ENCODE results near the gene GPR146.
A peak's percentile ranks its signal among the peaks of the same experiment; 100 is the strongest.

GPR146 gene

DNA sequence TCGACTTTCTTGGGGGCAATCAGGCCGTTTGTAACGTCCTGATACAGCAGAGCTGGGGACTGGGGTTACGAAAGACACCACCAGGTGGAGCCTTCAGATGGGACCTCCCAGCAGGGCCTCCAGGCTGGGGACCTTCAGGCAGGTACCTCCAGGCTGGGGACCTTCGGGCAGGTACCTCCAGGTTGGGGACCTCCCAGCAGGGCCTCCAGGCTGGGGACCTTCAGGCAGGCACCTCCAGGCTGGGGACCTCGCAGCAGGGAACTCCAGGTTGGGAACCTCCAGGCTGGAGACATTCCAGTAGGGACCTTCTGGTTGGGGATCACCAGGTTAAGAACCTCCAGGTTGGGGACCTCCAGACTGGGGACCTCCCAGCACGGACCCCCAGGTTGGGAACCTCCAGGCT lies 23.5 kb upstream of the GPR146 start:
- no peaks in the 10 kb centered on the region for H3K4me1 ChIP-seq
- H3K36me3 ChIP-seq = peaks cover 29% of the 10 kb centered on the region
- H3K27me3 ChIP-seq = no peaks in the 10 kb centered on the region
- peak; percentile 27 for TF ChIP-seq CTCF (IDR thresholded peaks at IDR 0.05; ENCODE audit: low read depth, low read length)
- no peak overlapping the region for H3K4me3 ChIP-seq (ENCODE audit: low read depth, low read length)
- no peaks in the 10 kb centered on the region for H3K9me3 ChIP-seq
- no peak for DNase-seq

- TF ChIP-seq CTCF (IDR thresholded peaks at IDR 0.05; ENCODE audit: low read depth, low read length) = no peak
- peak; percentile 44 for DNase-seq
- no peaks in the 10 kb centered on the region for H3K27me3 ChIP-seq
- H3K36me3 ChIP-seq = peaks cover 34% of the 10 kb centered on the region
- no peaks in the 10 kb centered on the region for H3K4me1 ChIP-seq
- no peak overlapping the region for H3K4me3 ChIP-seq (ENCODE audit: low read depth, low read length)
- no peaks in the 10 kb centered on the region for H3K9me3 ChIP-seq
Measured at GRCh38 chr7:1021366-1021765, 23.0 kb upstream of the GPR146 start.

- no peak for TF ChIP-seq CTCF (IDR thresholded peaks at IDR 0.05; ENCODE audit: low read depth, low read length)
- H3K36me3 ChIP-seq = peaks cover 38% of the 10 kb centered on the region
- H3K4me3 ChIP-seq (ENCODE audit: low read depth, low read length) = no peak overlapping the region
- H3K9me3 ChIP-seq = no peaks in the 10 kb centered on the region
- H3K27me3 ChIP-seq = no peaks in the 10 kb centered on the region
- DNase-seq = no peak
- no peaks in the 10 kb centered on the region; the same call in 1 of the 2 replicates for H3K4me1 ChIP-seq
Measured at GRCh38 chr7:1021931-1022330, 22.4 kb upstream of the GPR146 start.

DNA sequence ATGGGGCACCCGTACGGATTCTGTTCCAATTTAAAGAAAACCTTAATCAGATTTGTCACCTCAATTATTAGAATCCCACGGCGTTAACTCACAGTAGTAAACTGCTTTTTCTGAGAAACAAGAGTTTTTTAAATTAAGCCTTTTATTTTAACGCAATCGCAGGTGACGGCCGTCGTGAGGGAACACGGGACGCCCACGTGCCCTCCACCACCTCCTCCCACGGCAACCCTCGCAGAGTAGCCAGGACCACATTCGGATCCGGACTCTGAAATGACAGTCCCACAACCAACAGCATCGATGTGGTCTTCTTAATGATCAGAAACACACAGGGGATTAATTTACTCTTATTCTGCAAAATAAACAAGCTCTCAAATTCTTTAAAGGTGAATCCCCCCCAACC lies 22.0 kb upstream of the GPR146 start:
- H3K4me3 ChIP-seq (ENCODE audit: low read depth, low read length) = no peak overlapping the region
- no peaks in the 10 kb centered on the region for H3K27me3 ChIP-seq
- H3K9me3 ChIP-seq = no peaks in the 10 kb centered on the region
- no peak for TF ChIP-seq CTCF (IDR thresholded peaks at IDR 0.05; ENCODE audit: low read depth, low read length)
- DNase-seq = no peak
- no peaks in the 10 kb centered on the region; the same call in 1 of the 2 replicates for H3K4me1 ChIP-seq
- peaks cover 38% of the 10 kb centered on the region for H3K36me3 ChIP-seq

DNA sequence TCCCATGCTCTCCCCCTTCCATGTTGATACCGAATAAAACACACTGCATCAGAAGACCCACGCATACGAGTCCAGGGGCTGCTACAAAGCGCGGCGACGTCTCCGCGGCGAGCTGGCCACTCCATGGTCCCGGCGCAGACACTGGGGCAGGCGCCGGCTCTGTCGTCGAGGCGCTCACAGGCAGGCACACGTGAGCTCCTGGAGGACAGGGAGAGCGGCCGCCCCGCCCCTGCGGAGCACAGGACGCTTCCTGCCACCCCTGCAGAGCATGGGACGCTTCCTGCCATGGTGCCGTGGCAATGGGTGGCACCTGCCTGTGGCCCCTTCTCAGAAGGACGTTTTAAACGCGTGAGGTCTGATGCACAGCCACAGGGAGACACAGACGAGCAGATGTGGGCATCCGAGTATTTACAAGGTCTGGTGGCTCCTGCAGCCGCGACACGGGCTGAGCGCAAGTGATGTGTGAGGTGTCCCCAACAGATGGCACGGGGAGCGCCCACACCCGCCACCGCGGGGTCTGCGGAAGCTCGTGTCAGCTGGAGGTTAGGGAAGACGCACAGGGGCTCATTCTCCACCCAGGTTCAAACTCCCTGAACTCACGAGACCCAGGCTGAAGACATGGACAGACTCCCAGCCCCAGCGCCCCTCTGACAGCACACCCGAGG lies 21.4 kb upstream of the GPR146 start:
- no peak for TF ChIP-seq CTCF (IDR thresholded peaks at IDR 0.05; ENCODE audit: low read depth, low read length)
- Histone ChIP-seq H3K36me3 (peaks cover 38% of the 10 kb centered on the region), H3K9me3 (no peaks in the 10 kb centered on the region), H3K4me3 (ENCODE audit: low read depth, low read length) (no peak overlapping the region), H3K4me1 (no peaks in the 10 kb centered on the region; the same call in 1 of the 2 replicates), H3K27me3 (no peaks in the 10 kb centered on the region)
- no peak for DNase-seq

GRCh38 chr7:1024331-1024841 lies 20.0 kb upstream of the GPR146 start:
- Histone ChIP-seq H3K9me3 (no peaks in the 10 kb centered on the region), H3K4me1 (peaks cover 5% of the 10 kb centered on the region), H3K36me3 (peaks cover 32% of the 10 kb centered on the region), H3K27me3 (no peaks in the 10 kb centered on the region), H3K4me3 (ENCODE audit: low read depth, low read length) (no peak overlapping the region)
- no peak for TF ChIP-seq CTCF (IDR thresholded peaks at IDR 0.05; ENCODE audit: low read depth, low read length)
- no peak for DNase-seq

Data from BE2C (cell line).